Daoy (cell line): ENCODE results near the gene TMEM121B. TPM values are rescaled to one million over a fixed set of nuclear protein-coding genes. Genes with fewer than 3 reads are reported as not detected.

Experiments used
- DNase-seq: peaks from one replicate; pipeline ENCODE4 v3.0.0-alpha.2; 2015; ENCODE audit warnings: low read depth
- total RNA-seq: library from RNA; depleted of rRNA; stranded (reverse); fragments of >200 nt; shearing (Covaris generic); gene quantifications from 2 replicates; pipeline ENCODE4 v1.2.3, GENCODE V29; 2014

TMEM121B gene
- total RNA-seq, 1 experiment from 2014 or later = 0.11 TPM

GRCh38 chr22:17110791-17111550, 10.2 kb downstream of the TMEM121B start:
- DNase-seq = no peak

GRCh38 chr22:17109976-17110375, 11.2 kb downstream of the TMEM121B start:
- DNase-seq = no peak

GRCh38 chr22:17109113-17109865, 11.9 kb downstream of the TMEM121B start:
- no peak for DNase-seq

- DNase-seq = no peak
These were observed 12.7 kb downstream of the TMEM121B start for GRCh38 chr22:17108256-17109112.

GRCh38 chr22:17107547-17107810, 13.7 kb downstream of the TMEM121B start:
- no peak for DNase-seq

GRCh38 chr22:17106785-17107546, 14.2 kb downstream of the TMEM121B start:
- DNase-seq = no peak

GRCh38 chr22:17106161-17106784, 14.9 kb downstream of the TMEM121B start:
- no peak for DNase-seq

GRCh38 chr22:17105143-17106129, 15.7 kb downstream of the TMEM121B start:
- DNase-seq = no peak

GRCh38 chr22:17104336-17104935, 16.7 kb downstream of the TMEM121B start:
- no peak for DNase-seq

- DNase-seq = no peak
These were observed 17.8 kb downstream of the TMEM121B start for GRCh38 chr22:17103351-17103750.

- no peak for DNase-seq
These were observed 18.9 kb downstream of the TMEM121B start for GRCh38 chr22:17102297-17102667.

- DNase-seq = no peak
These were observed 19.5 kb downstream of the TMEM121B start for GRCh38 chr22:17101475-17102296.

GRCh38 chr22:17100621-17101020, 20.5 kb downstream of the TMEM121B start:
- DNase-seq = no peak

- no peak for DNase-seq
These were observed 22.8 kb downstream of the TMEM121B start for GRCh38 chr22:17098379-17098819.

GRCh38 chr22:17097701-17098100, 23.5 kb downstream of the TMEM121B start:
- DNase-seq = no peak

GRCh38 chr22:17097062-17097461, 24.1 kb downstream of the TMEM121B start:
- no peak for DNase-seq

GRCh38 chr22:17096071-17096470, 25.1 kb downstream of the TMEM121B start:
- no peak for DNase-seq

- no peak for DNase-seq
These were observed 25.6 kb downstream of the TMEM121B start for GRCh38 chr22:17095538-17095937.

GRCh38 chr22:17093081-17093480, 28.1 kb downstream of the TMEM121B start:
- DNase-seq = no peak
